HG02970 (cell line): Measurements from ENCODE around the gene CTNNAL1.

Source experiments
- ATAC-seq: cut with Tn5 transposase; IDR thresholded peaks from one replicate; pipeline ENCODE4 v1.9.1; 2021; ENCODE audit warnings: mild to moderate bottlenecking, moderate library complexity, moderate number of reproducible peaks; ENCODE audit not compliant: unreplicated experiment, low FRiP score

CTNNAL1 gene

GRCh38 chr9:108894225-108894997 is 118.9 kb downstream of the CTNNAL1 start:
- no peak for ATAC-seq
